HepG2 (cell line): ENCODE data around the gene WDR43. TPM values are rescaled to one million over a fixed set of nuclear protein-coding genes. Genes with fewer than 3 reads are reported as not detected.

Experiments used
- ATF6 ChIP-seq: sonication (generic); formaldehyde crosslinking; conservative IDR thresholded peaks from 2 replicates; pipeline ENCODE4 v1.4.0; 2020; ENCODE audit warnings: missing genetic modification reagents
- CEBPG ChIP-seq: IDR thresholded peaks from 2 replicates; pipeline ENCODE4 v1.6.1; 2016
- DNMT3B ChIP-seq: conservative IDR thresholded peaks from 2 replicates; pipeline ENCODE4 v1.6.1; 2016; ENCODE audit warnings: missing biosample characterization, control low read depth
- FLYWCH1 ChIP-seq: sonication (generic); formaldehyde crosslinking; IDR thresholded peaks from 2 replicates; pipeline ENCODE4 v1.8.1; 2023; ENCODE audit warnings: mild to moderate bottlenecking, missing genetic modification reagents
- HOMEZ ChIP-seq: IDR thresholded peaks from 2 replicates; pipeline ENCODE4 v1.6.1; 2016; ENCODE audit warnings: low read depth
- MEIS1 ChIP-seq: sonication (generic); formaldehyde crosslinking; IDR thresholded peaks from 2 replicates; pipeline ENCODE4 v1.9.0; 2021; ENCODE audit warnings: mild to moderate bottlenecking, missing genetic modification reagents, moderate library complexity, borderline replicate concordance
- PLRG1 ChIP-seq: fragments of 450-650 bp; conservative IDR thresholded peaks from 2 replicates; pipeline ENCODE4 v1.6.1; 2016
- POGZ ChIP-seq: sonication (generic); formaldehyde crosslinking; IDR thresholded peaks from 2 replicates; pipeline ENCODE4 v1.4.0; 2020; ENCODE audit warnings: mild to moderate bottlenecking, missing genetic modification reagents
- PTBP1 ChIP-seq: fragments of 200-400 bp; formaldehyde crosslinking; IDR thresholded peaks from 2 replicates; pipeline ENCODE4 v1.6.1; 2018; ENCODE audit warnings: low read length, low read depth; ENCODE audit not compliant: poor library complexity, severe bottlenecking
- REST ChIP-seq, 2 experiments: IDR thresholded peaks; 2 replicates each; pipeline ENCODE4 v1.6.1; 2011 to 2012; ENCODE audit warnings: low read length in 2 of 2, borderline replicate concordance in 1 of 2, low read depth in 1 of 2, mild to moderate bottlenecking in 1 of 2, moderate library complexity in 1 of 2
- SYNCRIP ChIP-seq: fragments of 200-400 bp; formaldehyde crosslinking; IDR thresholded peaks from 2 replicates; pipeline ENCODE4 v1.6.1; 2018; ENCODE audit warnings: mild to moderate bottlenecking, low read depth, low read length; ENCODE audit not compliant: insufficient read depth
- TIGD3 ChIP-seq: sonication (generic); formaldehyde crosslinking; IDR thresholded peaks from 2 replicates; pipeline ENCODE4 v1.5.1; 2020; ENCODE audit warnings: mild to moderate bottlenecking, missing genetic modification reagents, borderline replicate concordance
- ZNF274 ChIP-seq: sonication (generic); formaldehyde crosslinking; IDR thresholded peaks from 2 replicates; pipeline ENCODE4 v1.5.1; 2020; ENCODE audit warnings: mild to moderate bottlenecking, missing genetic modification reagents
- ZNF329 ChIP-seq: sonication (generic); formaldehyde crosslinking; IDR thresholded peaks from 2 replicates; pipeline ENCODE4 v1.9.0; 2021; ENCODE audit warnings: low read depth, mild to moderate bottlenecking, missing genetic modification reagents
- ZNF496 ChIP-seq: sonication (generic); formaldehyde crosslinking; IDR thresholded peaks from 2 replicates; pipeline ENCODE4 v1.8.1; 2023; ENCODE audit warnings: mild to moderate bottlenecking, moderate library complexity, missing genetic modification reagents; ENCODE audit not compliant: insufficient replicate concordance
- ZNF580 ChIP-seq: IDR thresholded peaks from 2 replicates; pipeline ENCODE4 v1.6.1; 2016; ENCODE audit warnings: low read depth, borderline replicate concordance
- ZNF607 ChIP-seq: sonication (generic); formaldehyde crosslinking; IDR thresholded peaks from 2 replicates; pipeline ENCODE4 v1.5.1; 2020; ENCODE audit warnings: missing genetic modification reagents, mild to moderate bottlenecking, borderline replicate concordance
- ZNF670 ChIP-seq: sonication (generic); formaldehyde crosslinking; IDR thresholded peaks from 2 replicates; pipeline ENCODE4 v1.8.0; 2022; ENCODE audit warnings: mild to moderate bottlenecking, missing genetic modification reagents, borderline replicate concordance
- polyA plus RNA-seq, 8 experiments: library from polyadenylated mRNA; depleted of rRNA in 3 of 8; stranded (reverse) in 7 of 8; unstranded in 1 of 8; fragments of >200 nt; fragmentation: Illumina TruSeq in 4 of 8; extraction: Trizol in 4 of 8; gene quantifications; 2 replicates each; pipeline versions ENCODE4 v1.2.1 to v1.2.3, GENCODE V29; 2011 to 2016; ENCODE audit warnings: low read depth in 4 of 8, missing spikeins in 1 of 8, mixed read lengths in 1 of 8; ENCODE audit not compliant: insufficient read depth in 1 of 8
- total RNA-seq, 5 experiments: library from RNA; depleted of rRNA; stranded (reverse); fragments of >200 nt; fragmentation: Illumina TruSeq; extraction: Trizol; gene quantifications; 2 replicates each; pipeline ENCODE4 v1.2.3, GENCODE V29; 2016; ENCODE audit warnings: low read depth in 1 of 5

WDR43 gene
- total and polyA plus RNA-seq, 2 of the 13 experiments (the other 11 are each of a cell fraction or from before 2014, with no cell fraction given): 121 to 167 TPM

GRCh38 chr2:28894470-28895188 is at the start of gene WDR43 (continued):
- 0 out of 2 replicates have a peak, but pooled peaks have one; percentile 39 for TF ChIP-seq TIGD3 (CRISPR knock-in tag)
- TF ChIP-seq PTBP1: peak; percentile 81
- TF ChIP-seq ZNF496 (CRISPR knock-in tag): no peak
- TF ChIP-seq FLYWCH1 (CRISPR knock-in tag): no peak
- TF ChIP-seq MEIS1: peak; percentile 76; the same call in 1 of the 2 replicates
- peak; percentile 93 for TF ChIP-seq POGZ (CRISPR knock-in tag)
- TF ChIP-seq CEBPG (CRISPR knock-in tag): peak; percentile 20; the same call in 1 of the 2 replicates
- peak; percentile 93 for TF ChIP-seq ZNF329
- peak; percentile 73 for TF ChIP-seq ATF6 (CRISPR knock-in tag)
- peak; percentile 72; the same call in 1 of the 2 replicates for TF ChIP-seq ZNF580 (CRISPR knock-in tag)
- no peak for TF ChIP-seq PLRG1
- peak; percentile 82; the same call in 1 of the 2 replicates for TF ChIP-seq ZNF607 (CRISPR knock-in tag)
- TF ChIP-seq HOMEZ (CRISPR knock-in tag): peak; percentile 64; the same call in 1 of the 2 replicates
- TF ChIP-seq ZNF274 (CRISPR knock-in tag): peak; percentile 97
- TF ChIP-seq SYNCRIP: no peak
- TF ChIP-seq DNMT3B (CRISPR knock-in tag): 0 out of 2 replicates have a peak, but pooled peaks have one; percentile 35
- TF ChIP-seq REST (IDR thresholded peaks at IDR 0.05; ENCODE audit: borderline replicate concordance in 1 of 2, low read depth in 1 of 2, low read length in 2 of 2): peak in 1 of 2 experiments; percentile 52; a peak in 1 of 4 replicates
- peak; percentile 67; the same call in 1 of the 2 replicates for TF ChIP-seq ZNF670 (CRISPR knock-in tag)
